ENCODE results near the gene ALS2CL.

DNA sequence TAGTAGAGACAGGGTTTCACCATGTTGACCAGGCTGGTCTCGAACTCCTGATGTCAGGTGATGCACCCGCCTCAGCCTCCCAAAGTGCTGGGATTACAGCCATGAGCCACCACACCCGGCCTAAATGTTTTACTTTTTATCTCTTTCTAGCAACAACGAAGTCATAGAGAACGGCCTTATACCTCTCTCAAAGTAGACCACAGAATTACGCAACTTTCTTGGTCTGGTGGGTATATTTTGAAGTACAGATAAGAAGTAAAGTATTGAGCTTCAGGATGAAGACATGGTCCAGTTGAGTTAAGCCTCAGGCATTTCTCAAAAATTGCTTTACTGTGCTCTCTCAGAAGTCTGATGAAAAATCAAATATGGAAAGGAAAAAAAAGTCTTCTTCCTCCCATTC lies 50.5 kb downstream of the ALS2CL start:
- TF ChIP-seq, protein P1, sequence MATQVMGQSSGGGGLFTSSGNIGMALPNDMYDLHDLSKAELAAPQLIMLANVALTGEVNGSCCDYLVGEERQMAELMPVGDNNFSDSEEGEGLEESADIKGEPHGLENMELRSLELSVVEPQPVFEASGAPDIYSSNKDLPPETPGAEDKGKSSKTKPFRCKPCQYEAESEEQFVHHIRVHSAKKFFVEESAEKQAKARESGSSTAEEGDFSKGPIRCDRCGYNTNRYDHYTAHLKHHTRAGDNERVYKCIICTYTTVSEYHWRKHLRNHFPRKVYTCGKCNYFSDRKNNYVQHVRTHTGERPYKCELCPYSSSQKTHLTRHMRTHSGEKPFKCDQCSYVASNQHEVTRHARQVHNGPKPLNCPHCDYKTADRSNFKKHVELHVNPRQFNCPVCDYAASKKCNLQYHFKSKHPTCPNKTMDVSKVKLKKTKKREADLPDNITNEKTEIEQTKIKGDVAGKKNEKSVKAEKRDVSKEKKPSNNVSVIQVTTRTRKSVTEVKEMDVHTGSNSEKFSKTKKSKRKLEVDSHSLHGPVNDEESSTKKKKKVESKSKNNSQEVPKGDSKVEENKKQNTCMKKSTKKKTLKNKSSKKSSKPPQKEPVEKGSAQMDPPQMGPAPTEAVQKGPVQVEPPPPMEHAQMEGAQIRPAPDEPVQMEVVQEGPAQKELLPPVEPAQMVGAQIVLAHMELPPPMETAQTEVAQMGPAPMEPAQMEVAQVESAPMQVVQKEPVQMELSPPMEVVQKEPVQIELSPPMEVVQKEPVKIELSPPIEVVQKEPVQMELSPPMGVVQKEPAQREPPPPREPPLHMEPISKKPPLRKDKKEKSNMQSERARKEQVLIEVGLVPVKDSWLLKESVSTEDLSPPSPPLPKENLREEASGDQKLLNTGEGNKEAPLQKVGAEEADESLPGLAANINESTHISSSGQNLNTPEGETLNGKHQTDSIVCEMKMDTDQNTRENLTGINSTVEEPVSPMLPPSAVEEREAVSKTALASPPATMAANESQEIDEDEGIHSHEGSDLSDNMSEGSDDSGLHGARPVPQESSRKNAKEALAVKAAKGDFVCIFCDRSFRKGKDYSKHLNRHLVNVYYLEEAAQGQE (IDR thresholded peaks at IDR 0.05; ENCODE audit: unreplicated experiment) = no peak
- TF ChIP-seq JUNB (IDR thresholded peaks at IDR 0.05; ENCODE audit: unreplicated experiment) (no peak), POLR2AphosphoS5 (IDR thresholded peaks at IDR 0.05; ENCODE audit: low read depth) (no peak), CREB1 (CRISPR knock-in tag; IDR thresholded peaks at IDR 0.05; ENCODE audit: low read depth) (no peak), EZH2 (IDR thresholded peaks at IDR 0.05; ENCODE audit: low read depth, unreplicated experiment) (no peak), EZH2phosphoT487 (IDR thresholded peaks at IDR 0.05; ENCODE audit: unreplicated experiment) (no peak), ZNF114 (CRISPR knock-in tag; IDR thresholded peaks at IDR 0.05) (no peak), ZNF331 (CRISPR knock-in tag; IDR thresholded peaks at IDR 0.05; ENCODE audit: low read depth) (no peak)
- TF ChIP-seq, protein P2, sequence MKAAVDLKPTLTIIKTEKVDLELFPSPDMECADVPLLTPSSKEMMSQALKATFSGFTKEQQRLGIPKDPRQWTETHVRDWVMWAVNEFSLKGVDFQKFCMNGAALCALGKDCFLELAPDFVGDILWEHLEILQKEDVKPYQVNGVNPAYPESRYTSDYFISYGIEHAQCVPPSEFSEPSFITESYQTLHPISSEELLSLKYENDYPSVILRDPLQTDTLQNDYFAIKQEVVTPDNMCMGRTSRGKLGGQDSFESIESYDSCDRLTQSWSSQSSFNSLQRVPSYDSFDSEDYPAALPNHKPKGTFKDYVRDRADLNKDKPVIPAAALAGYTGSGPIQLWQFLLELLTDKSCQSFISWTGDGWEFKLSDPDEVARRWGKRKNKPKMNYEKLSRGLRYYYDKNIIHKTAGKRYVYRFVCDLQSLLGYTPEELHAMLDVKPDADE (IDR thresholded peaks at IDR 0.05) = no peak
- TF ChIP-seq, protein P3, sequence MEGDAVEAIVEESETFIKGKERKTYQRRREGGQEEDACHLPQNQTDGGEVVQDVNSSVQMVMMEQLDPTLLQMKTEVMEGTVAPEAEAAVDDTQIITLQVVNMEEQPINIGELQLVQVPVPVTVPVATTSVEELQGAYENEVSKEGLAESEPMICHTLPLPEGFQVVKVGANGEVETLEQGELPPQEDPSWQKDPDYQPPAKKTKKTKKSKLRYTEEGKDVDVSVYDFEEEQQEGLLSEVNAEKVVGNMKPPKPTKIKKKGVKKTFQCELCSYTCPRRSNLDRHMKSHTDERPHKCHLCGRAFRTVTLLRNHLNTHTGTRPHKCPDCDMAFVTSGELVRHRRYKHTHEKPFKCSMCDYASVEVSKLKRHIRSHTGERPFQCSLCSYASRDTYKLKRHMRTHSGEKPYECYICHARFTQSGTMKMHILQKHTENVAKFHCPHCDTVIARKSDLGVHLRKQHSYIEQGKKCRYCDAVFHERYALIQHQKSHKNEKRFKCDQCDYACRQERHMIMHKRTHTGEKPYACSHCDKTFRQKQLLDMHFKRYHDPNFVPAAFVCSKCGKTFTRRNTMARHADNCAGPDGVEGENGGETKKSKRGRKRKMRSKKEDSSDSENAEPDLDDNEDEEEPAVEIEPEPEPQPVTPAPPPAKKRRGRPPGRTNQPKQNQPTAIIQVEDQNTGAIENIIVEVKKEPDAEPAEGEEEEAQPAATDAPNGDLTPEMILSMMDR (conservative IDR thresholded peaks at IDR 0.05; ENCODE audit: low read depth in 2 of 2) = no peak

All from GM23338 (cell line).